ENCODE data around the gene ULK4. TPM values are rescaled to one million over a fixed set of nuclear protein-coding genes. Genes with fewer than 3 reads are reported as not detected.
"Not testable (repeated sequence)": the region's sequence is repeated elsewhere in the genome, so short reads cannot be mapped to it uniquely, and the experiment has no call there.

The ULK4 gene
- total RNA-seq, 4 donors from 2014 or later: 2.0 to 3.0 (median 2.3) TPM

- no peak overlapping the region for H3K27ac ChIP-seq
- intact Hi-C loops (cut with DNase I; ENCODE audit: low total_unique reads): loop anchor here (10.0 kb wide), 1 partner anchor 1146 kb away; no protein-coding TSS in a partner anchor
- no peak for DNase-seq
Observed at GRCh38 chr3:41880387-41880786, 81.5 kb downstream of the ULK4 start.

DNA sequence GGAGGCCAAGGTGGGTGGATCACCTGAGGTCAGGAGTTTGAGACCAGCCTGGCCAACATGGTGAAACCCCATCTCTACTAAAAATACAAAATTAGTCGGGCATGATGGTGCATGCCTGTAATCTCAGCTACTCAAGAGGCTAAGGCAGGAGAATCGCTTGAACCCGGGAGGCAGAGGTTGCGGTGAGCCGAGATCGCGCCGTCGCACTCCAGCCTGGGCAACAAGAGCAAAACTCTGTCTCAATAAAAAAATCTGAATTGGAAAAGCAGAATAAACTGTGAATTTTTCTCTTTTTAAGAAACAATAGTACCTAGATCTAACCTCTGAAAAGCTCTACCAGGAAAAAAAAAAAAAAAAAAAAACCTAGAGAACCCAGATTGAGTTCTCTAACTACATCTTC is 84.2 kb downstream of the ULK4 start:
- intact Hi-C loops (cut with DNase I; ENCODE audit: low total_unique reads); H3K27ac ChIP-seq; ATAC-seq; H3K4me3 ChIP-seq; H3K4me1 ChIP-seq; H3K27me3 ChIP-seq; DNase-seq; H3K36me3 ChIP-seq; H3K9me3 ChIP-seq: not testable (repeated sequence)
- in situ Hi-C loops (cut with MboI; ENCODE audit: low sequenced_read_pairs in 4 of 4): loop anchor here in 2 of 4 donors (25.0 kb wide), 2 partner anchors 560 to 1540 kb away; no protein-coding TSS in a partner anchor

More at GRCh38 chr3:41880387-41880786, 81.5 kb downstream of the ULK4 start:
- in situ Hi-C loops (cut with MboI; ENCODE audit: low sequenced_read_pairs in 4 of 4): loop anchor here (5.0 to 25.0 kb wide), 7 partner anchors 557 to 1556 kb away; no protein-coding TSS in a partner anchor
- no peaks in the 10 kb centered on the region for H3K36me3 ChIP-seq
- no peak for TF ChIP-seq POLR2A (IDR thresholded peaks at IDR 0.05)
- TF ChIP-seq CTCF (IDR thresholded peaks at IDR 0.05 in 4 of 5, conservative IDR thresholded peaks at IDR 0.05 in 1 of 5): no peak
- no peaks in the 10 kb centered on the region for H3K4me1 ChIP-seq
- no peaks in the 10 kb centered on the region for H3K9me3 ChIP-seq
- no peaks in the 10 kb centered on the region for H3K27me3 ChIP-seq
- ATAC-seq: no peak
- no peak overlapping the region for H3K4me3 ChIP-seq

- Histone ChIP-seq H3K4me1 (no peaks in the 10 kb centered on the region), H3K4me3 (no peak overlapping the region), H3K27me3 (no peaks in the 10 kb centered on the region), H3K27ac (no peak overlapping the region), H3K9me3 (no peaks in the 10 kb centered on the region), H3K36me3 (no peaks in the 10 kb centered on the region)
- ATAC-seq: no peak
- in situ Hi-C loops (cut with MboI; ENCODE audit: low sequenced_read_pairs in 4 of 4): no loop called here
- intact Hi-C loops (cut with DNase I; ENCODE audit: low total_unique reads): no loop called here
- TF ChIP-seq CTCF (IDR thresholded peaks at IDR 0.05 in 4 of 5, conservative IDR thresholded peaks at IDR 0.05 in 1 of 5): no peak
- TF ChIP-seq POLR2A (IDR thresholded peaks at IDR 0.05): no peak
- no peak for DNase-seq
Observed at GRCh38 chr3:41874022-41874421, 87.9 kb downstream of the ULK4 start.

DNA sequence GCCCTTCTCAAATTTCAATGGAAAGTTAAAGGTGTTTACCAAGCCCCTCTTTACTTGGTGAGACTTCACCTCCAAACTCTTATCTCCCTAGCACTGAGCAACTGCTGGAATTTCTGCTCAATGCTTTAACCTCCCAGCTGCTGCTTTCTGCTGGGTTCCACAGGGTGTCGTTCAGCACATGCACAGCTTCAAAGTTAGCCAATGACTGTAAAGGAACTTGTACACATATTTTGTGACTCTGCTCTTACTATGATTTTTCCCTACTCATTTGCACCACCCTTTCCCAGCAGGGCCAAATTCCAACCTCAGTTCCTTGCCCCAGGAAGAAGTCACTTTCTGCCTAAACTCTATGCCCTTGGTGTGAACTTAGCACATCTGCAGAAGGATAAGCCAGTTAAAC is 89.7 kb downstream of the ULK4 start:
- no peaks in the 10 kb centered on the region for H3K4me1 ChIP-seq
- H3K36me3 ChIP-seq: no peaks in the 10 kb centered on the region
- H3K27me3 ChIP-seq: no peaks in the 10 kb centered on the region
- TF ChIP-seq POLR2A (IDR thresholded peaks at IDR 0.05) (no peak), CTCF (IDR thresholded peaks at IDR 0.05 in 4 of 5, conservative IDR thresholded peaks at IDR 0.05 in 1 of 5) (no peak)
- H3K9me3 ChIP-seq: no peaks in the 10 kb centered on the region
- no peak overlapping the region for H3K27ac ChIP-seq
- DNase-seq: no peak
- intact Hi-C loops (cut with DNase I; ENCODE audit: low total_unique reads) (no loop called here), in situ Hi-C loops (cut with MboI; ENCODE audit: low sequenced_read_pairs in 4 of 4) (no loop called here)
- ATAC-seq: no peak
- H3K4me3 ChIP-seq: no peak overlapping the region

DNA sequence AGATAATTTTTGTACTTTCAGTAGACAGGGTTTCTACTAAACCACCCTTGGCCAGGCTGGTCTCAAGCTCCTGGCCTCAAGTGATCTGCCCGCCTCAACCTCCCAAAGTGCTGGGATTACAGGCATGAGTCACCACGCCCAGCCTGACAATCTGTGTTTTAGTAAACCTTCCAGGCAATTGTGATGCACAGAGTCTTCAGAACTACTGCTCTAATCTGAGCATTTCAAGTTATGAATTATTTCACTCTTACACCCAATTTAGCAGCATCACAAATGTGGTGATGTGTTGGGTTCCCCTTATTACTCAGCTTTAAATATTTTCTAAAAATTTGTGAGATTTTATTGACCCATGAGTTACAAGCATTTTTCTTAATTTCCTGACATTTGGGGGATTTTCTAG is 94.4 kb downstream of the ULK4 start:
- no peaks in the 10 kb centered on the region for H3K9me3 ChIP-seq
- TF ChIP-seq POLR2A (IDR thresholded peaks at IDR 0.05) (no peak), CTCF (IDR thresholded peaks at IDR 0.05 in 4 of 5, conservative IDR thresholded peaks at IDR 0.05 in 1 of 5) (no peak)
- no peaks in the 10 kb centered on the region for H3K36me3 ChIP-seq
- intact Hi-C loops (cut with DNase I; ENCODE audit: low total_unique reads): no loop called here
- no peaks in the 10 kb centered on the region for H3K27me3 ChIP-seq
- no peak for DNase-seq
- no peak overlapping the region for H3K27ac ChIP-seq
- no peaks in the 10 kb centered on the region for H3K4me1 ChIP-seq
- ATAC-seq: no peak
- no peak overlapping the region for H3K4me3 ChIP-seq
- in situ Hi-C loops (cut with MboI; ENCODE audit: low sequenced_read_pairs in 4 of 4): no loop called here

Measured in gastrocnemius medialis (tissue), 4 donors.